Natural killer cell treated with Interleukin-12 subunit alpha and Interleukin-12 subunit beta and Interleukin-15 and Interleukin-18, amount 100 ng/mL, for 72 hours (primary cell): ENCODE results near the gene RAP2C. TPM values are rescaled to one million over a fixed set of nuclear protein-coding genes. Genes with fewer than 3 reads are reported as not detected.

Experiments used
- ATAC-seq, 2 donors: fragments of 150-1000 bp; cut with Tn5 transposase in 1 of 2; sonication (Bioruptor Pico), chemical (Tn5 transposase) in 1 of 2; 2 replicates each; pipeline ENCODE4 v1.10.0; 2021
- DNase-seq: peaks from one replicate; pipeline ENCODE4 v3.0.0; 2022; ENCODE audit warnings: low spot score
- H3K27ac Mint-ChIP-seq, 2 donors: 1 replicate in 1 of 2; 2 replicates in 1 of 2; pipeline ENCODE4 v1.8.0; 2022; ENCODE audit warnings: mixed read lengths in 2 of 2, mild to moderate bottlenecking in 1 of 2, moderate library complexity in 1 of 2
- H3K27me3 Mint-ChIP-seq, 2 donors: 1 replicate in 1 of 2; 2 replicates in 1 of 2; pipeline ENCODE4 v1.8.0; 2022; ENCODE audit warnings: mixed read lengths in 2 of 2
- H3K36me3 Mint-ChIP-seq: one replicate; pipeline ENCODE4 v1.8.0; 2022; ENCODE audit warnings: mixed read lengths
- H3K4me1 Mint-ChIP-seq, 2 donors: 1 replicate in 1 of 2; 2 replicates in 1 of 2; pipeline ENCODE4 v1.8.0; 2022; ENCODE audit warnings: low read depth in 2 of 2, mixed read lengths in 2 of 2, mild to moderate bottlenecking in 1 of 2
- H3K4me3 Mint-ChIP-seq: one replicate; pipeline ENCODE4 v1.8.0; 2022; ENCODE audit warnings: mixed read lengths
- H3K9me3 Mint-ChIP-seq: 2 replicates; pipeline ENCODE4 v1.8.0; 2022; ENCODE audit warnings: mixed read lengths
- total RNA-seq, 2 donors: library from RNA; stranded (reverse); gene quantifications; one replicate each; pipeline ENCODE4 v1.2.3, GENCODE V29; 2022

Gene RAP2C
- 10 to 100 TPM; 33.7 to 60.5 TPM for total RNA-seq

DNA sequence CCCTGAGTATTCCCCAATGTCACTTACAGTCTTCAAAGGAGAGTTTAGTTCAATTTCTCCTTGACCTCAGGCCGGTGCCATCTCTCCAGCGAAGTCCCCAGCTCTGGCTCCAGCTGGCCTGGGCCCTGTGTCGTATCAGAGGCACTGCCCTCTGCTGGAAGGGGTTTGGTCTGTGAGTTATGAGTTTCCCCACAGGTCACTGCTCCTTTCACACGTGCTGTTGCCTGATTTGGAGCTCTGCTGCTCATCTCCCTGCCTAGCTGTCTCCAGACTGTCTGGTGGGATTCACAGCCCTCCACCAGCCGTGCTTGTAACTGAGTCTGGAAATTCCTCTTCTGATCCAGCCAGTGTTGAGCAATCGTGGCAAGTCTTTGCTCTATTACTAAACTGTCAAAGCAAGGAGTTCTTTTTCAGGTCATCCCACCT, at the start of gene RAP2C:
TSS of gene RAP2C (minus strand) at position 105 of the 426 bp plus-strand sequence. CDS start 2,179 bp downstream, outside the sequence.
- H3K9me3 Mint-ChIP-seq: no peaks in the 10 kb centered on the region
- DNase-seq (peak; percentile 77), ATAC-seq (peak; percentile 50 to 67)
- peaks cover 6% of the 10 kb centered on the region for H3K36me3 Mint-ChIP-seq
- peak within 1 kb of the TSS; percentile 94 for H3K4me3 Mint-ChIP-seq
- no peaks in the 10 kb centered on the region for H3K27me3 Mint-ChIP-seq
- peaks cover 17 to 19% of the 10 kb centered on the region in 2 donors for H3K4me1 Mint-ChIP-seq
- peak within 1 kb of the TSS; percentile 91 to 92 for H3K27ac Mint-ChIP-seq

GRCh38 chrX:132267392-132267791, 48.1 kb upstream of the RAP2C start:
- Mint-ChIP-seq H3K9me3 (no peaks in the 10 kb centered on the region), H3K4me3 (no peak overlapping the region), H3K36me3 (no peaks in the 10 kb centered on the region), H3K27me3 (peaks cover 0 to 7% of the 10 kb centered on the region in 2 donors), H3K27ac (no peak overlapping the region), H3K4me1 (no peaks in the 10 kb centered on the region)
- DNase-seq (no peak), ATAC-seq (no peak)

- DNase-seq (no peak), ATAC-seq (no peak)
- H3K4me3 Mint-ChIP-seq: no peak overlapping the region
- peaks cover 0 to 7% of the 10 kb centered on the region in 2 donors for H3K27me3 Mint-ChIP-seq
- H3K27ac Mint-ChIP-seq: no peak overlapping the region
- no peaks in the 10 kb centered on the region for H3K9me3 Mint-ChIP-seq
- no peaks in the 10 kb centered on the region for H3K4me1 Mint-ChIP-seq
- no peaks in the 10 kb centered on the region for H3K36me3 Mint-ChIP-seq
Measured at GRCh38 chrX:132266583-132267355, 47.5 kb upstream of the RAP2C start.

DNA sequence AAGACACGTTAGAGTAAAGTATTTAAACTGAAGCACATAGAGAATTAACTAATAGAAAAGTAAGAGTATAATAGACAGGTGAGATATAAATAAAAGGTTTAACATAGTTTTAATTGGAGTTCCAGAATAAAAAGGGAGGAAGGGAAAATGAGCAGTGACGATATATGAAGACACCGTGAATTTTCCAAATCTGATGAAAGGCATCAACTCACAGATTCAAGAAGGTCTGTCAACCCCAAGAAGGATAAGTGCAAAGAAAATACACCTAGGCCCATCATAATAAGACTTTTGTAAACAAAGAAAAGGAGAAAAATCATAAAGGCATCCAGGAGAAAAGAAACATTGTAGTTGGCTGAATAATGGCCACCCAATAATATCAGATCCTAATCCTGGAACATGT, 43.9 kb upstream of the RAP2C start:
- no peaks in the 10 kb centered on the region for H3K4me1 Mint-ChIP-seq
- no peaks in the 10 kb centered on the region for H3K36me3 Mint-ChIP-seq
- no peaks in the 10 kb centered on the region for H3K9me3 Mint-ChIP-seq
- no peak for ATAC-seq
- peaks cover 0 to 10% of the 10 kb centered on the region in 2 donors for H3K27me3 Mint-ChIP-seq
- H3K27ac Mint-ChIP-seq: no peak overlapping the region
- no peak for DNase-seq
- no peak overlapping the region for H3K4me3 Mint-ChIP-seq

DNA sequence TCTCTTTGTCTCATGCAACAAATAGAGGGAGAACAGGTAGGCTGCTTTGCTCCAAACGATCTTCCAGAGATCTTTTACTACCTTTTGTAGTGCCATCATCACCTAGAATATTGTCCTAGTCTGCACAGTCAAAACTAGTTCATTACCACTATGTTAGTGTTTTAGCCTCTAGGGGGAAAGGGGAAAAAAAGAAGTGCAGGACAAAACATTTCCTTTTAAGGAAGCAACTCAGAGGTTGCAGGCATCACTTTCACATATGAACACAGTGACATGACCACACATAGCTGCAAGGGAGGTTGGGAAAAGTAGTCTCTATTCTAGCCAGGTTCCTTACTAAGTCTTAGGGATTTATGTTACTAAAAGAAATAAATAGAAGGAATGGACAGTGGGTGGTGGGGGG, 39.3 kb upstream of the RAP2C start:
- Mint-ChIP-seq H3K9me3 (no peaks in the 10 kb centered on the region), H3K27me3 (peaks cover 0 to 13% of the 10 kb centered on the region in 2 donors), H3K27ac (no peak overlapping the region), H3K4me1 (no peaks in the 10 kb centered on the region), H3K4me3 (no peak overlapping the region), H3K36me3 (no peaks in the 10 kb centered on the region)
- DNase-seq (no peak), ATAC-seq (no peak)

GRCh38 chrX:132257116-132257515, 37.9 kb upstream of the RAP2C start:
- H3K27ac Mint-ChIP-seq: no peak overlapping the region
- DNase-seq (no peak), ATAC-seq (no peak)
- no peaks in the 10 kb centered on the region for H3K36me3 Mint-ChIP-seq
- H3K9me3 Mint-ChIP-seq: no peaks in the 10 kb centered on the region
- H3K27me3 Mint-ChIP-seq: peaks cover 0 to 16% of the 10 kb centered on the region in 2 donors
- no peaks in the 10 kb centered on the region for H3K4me1 Mint-ChIP-seq
- no peak overlapping the region for H3K4me3 Mint-ChIP-seq

DNA sequence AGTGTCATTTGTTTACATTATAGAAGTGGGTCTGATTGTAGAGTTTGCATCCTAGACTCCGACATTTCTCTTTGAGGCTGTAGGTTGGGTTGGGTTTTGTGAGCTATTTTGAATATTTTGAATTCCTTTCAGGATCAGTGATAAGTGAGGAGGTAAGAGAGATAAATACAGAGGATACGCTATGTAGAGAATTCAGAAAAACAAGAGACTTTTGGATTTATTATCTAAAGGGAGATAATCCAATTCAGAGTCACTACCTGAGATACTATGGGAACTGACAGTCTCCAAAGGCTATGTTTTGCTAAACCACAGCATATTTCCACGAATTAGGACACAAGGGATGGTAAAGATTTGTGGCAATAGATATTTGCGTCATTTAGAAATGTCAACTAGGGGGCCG, 16.9 kb upstream of the RAP2C start:
- Mint-ChIP-seq H3K9me3 (no peaks in the 10 kb centered on the region), H3K36me3 (no peaks in the 10 kb centered on the region), H3K4me3 (no peak overlapping the region), H3K27ac (no peak overlapping the region), H3K4me1 (peaks cover 0 to 5% of the 10 kb centered on the region in 2 donors), H3K27me3 (peaks cover 0 to 6% of the 10 kb centered on the region in 2 donors)
- no peak for ATAC-seq
- DNase-seq: no peak

DNA sequence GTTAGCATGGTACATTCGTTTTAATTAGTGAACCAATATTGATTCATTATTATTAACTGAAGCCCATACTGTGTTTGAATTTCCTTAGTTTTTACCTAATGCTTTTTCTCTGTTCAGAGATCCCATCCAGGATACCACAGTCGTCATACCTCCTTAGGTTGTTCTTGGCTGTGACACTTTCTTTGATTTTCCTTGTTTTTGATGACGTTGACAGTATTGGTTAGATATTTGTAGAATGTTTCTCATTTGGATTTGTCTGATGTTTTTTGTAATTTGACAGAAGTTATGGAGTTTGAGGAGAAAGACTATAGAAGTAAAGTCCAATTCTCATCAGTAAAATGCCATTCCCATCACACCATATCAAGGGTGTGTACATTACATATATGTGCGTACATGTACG, 16.2 kb upstream of the RAP2C start:
- Mint-ChIP-seq H3K9me3 (no peaks in the 10 kb centered on the region), H3K4me1 (peaks cover 0 to 5% of the 10 kb centered on the region in 2 donors), H3K4me3 (no peak overlapping the region), H3K36me3 (no peaks in the 10 kb centered on the region), H3K27me3 (peaks cover 0 to 2% of the 10 kb centered on the region in 2 donors), H3K27ac (no peak overlapping the region)
- DNase-seq: no peak
- ATAC-seq: no peak

DNA sequence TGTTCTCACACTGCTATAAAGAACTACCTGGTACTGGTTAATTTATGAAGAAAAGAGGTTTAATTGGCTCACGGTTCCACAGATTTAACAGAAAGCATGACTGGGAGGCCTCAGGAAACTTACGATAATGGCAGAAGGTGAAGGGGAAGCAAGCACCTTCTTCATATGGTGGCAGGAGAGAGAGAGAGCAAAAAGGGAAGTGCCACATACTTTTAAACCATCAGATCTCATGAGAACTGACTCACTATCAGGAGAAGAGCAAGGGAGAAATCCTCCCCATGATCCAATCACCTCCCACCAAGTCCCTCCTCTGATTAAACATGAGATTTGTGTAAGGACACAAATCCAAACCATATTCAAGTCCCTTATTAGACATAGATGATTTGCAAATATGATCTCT, 12.3 kb upstream of the RAP2C start:
- Mint-ChIP-seq H3K4me1 (peaks cover 0 to 5% of the 10 kb centered on the region in 2 donors), H3K27me3 (peaks cover 0 to 14% of the 10 kb centered on the region in 2 donors), H3K9me3 (no peaks in the 10 kb centered on the region), H3K27ac (no peak overlapping the region), H3K36me3 (no peaks in the 10 kb centered on the region), H3K4me3 (no peak overlapping the region)
- DNase-seq (no peak), ATAC-seq (no peak)

GRCh38 chrX:132227383-132228112, 8.3 kb upstream of the RAP2C start:
- no peak for DNase-seq
- H3K9me3 Mint-ChIP-seq: no peaks in the 10 kb centered on the region
- H3K36me3 Mint-ChIP-seq: no peaks in the 10 kb centered on the region
- peaks cover 0 to 5% of the 10 kb centered on the region in 2 donors for H3K4me1 Mint-ChIP-seq
- no peak overlapping the region for H3K4me3 Mint-ChIP-seq
- H3K27me3 Mint-ChIP-seq: peaks cover 0 to 17% of the 10 kb centered on the region in 2 donors
- H3K27ac Mint-ChIP-seq: no peak overlapping the region
- no peak for ATAC-seq

GRCh38 chrX:132226169-132226568, 6.9 kb upstream of the RAP2C start:
- Mint-ChIP-seq H3K4me1 (no peaks in the 10 kb centered on the region), H3K27ac (no peak overlapping the region), H3K9me3 (no peaks in the 10 kb centered on the region), H3K4me3 (no peak overlapping the region), H3K36me3 (no peaks in the 10 kb centered on the region), H3K27me3 (peaks cover 0 to 17% of the 10 kb centered on the region in 2 donors)
- DNase-seq (no peak), ATAC-seq (no peak)

DNA sequence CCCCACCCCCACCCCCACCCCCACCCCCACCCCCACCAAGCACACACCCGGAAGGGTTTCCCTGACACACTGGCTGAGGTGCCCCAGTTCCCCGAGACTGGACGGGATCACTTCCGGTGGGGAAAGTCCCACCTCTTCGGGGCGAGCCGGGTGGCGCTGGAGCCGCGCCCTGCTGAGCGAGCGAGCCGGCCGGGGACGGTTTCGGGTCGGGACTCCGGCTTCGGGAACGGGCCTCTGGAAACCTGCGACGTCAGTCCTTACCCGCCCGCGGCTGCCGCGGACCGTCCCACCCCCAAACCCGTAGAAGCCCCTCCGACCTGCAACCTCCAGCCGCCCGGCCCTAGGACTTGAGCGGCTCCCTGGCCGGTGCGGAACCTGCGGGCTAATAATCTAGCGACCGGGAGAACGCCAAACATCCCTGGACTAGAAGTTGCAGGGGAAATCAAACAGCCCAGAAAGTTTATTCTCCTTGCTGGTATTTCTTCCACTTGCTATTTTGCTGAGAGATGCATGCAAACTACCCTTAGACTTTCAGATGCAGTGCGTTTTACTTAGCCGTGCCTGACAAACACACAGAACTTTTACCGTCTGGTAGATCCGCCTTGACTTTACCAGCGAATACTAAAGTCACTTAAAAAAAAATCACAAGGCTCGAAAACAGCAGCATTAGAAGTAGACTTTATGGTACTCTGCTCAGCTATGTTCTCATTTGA, 991 bp downstream of the RAP2C start:
- no peaks in the 10 kb centered on the region for H3K9me3 Mint-ChIP-seq
- H3K27me3 Mint-ChIP-seq: no peaks in the 10 kb centered on the region
- DNase-seq (peak; percentile 89), ATAC-seq (peak; percentile 82 to 83)
- peaks cover 11% of the 10 kb centered on the region for H3K36me3 Mint-ChIP-seq
- peak overlapping the region; percentile 94 for H3K4me3 Mint-ChIP-seq
- H3K27ac Mint-ChIP-seq: peak overlapping the region; percentile 91 to 92
- H3K4me1 Mint-ChIP-seq: peaks cover 22% of the 10 kb centered on the region in 2 donors

DNA sequence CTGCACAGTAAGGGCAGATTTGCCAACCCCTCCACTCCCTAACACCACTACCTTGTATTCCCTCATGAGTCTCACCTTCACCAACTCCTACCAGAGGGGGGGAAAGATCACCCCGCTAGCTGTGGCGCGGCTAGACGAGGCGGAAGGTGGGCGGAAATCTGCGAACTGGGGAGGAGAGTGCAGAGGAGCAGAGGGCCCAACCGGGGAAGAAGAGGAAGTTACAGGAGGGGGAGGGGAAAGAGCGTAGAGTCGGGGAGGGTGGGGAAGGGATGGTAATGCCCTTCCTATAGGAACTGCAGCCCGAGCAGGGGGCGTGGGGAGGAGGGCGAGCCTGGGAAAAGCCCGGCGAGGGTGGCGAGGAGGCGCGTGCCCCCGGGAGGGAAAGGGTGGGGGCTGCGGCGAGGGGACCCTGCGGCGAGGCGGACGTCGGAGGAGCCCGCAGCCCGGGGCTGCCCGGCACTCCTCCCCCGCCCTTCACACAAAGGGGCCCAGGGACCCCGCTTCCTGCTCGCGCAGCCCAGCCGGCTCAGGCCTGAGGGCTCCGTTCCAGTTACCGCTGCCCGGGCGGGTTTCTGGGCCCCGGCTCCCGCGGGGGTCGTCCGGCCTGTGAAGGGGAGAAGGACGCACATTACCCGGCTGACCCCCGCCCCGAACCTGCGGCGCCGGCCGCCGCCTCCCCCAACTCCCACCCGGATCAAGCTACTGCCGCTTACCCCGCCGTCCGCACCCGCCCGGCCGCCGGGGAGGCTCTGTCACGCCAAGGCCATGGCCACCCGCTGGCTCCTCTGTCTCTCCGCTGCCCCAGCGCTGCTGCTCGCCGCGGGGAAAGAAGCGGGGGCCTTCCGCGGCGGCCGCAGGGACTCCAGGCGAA, 1.8 kb downstream of the RAP2C start:
- H3K4me3 Mint-ChIP-seq: peak overlapping the region; percentile 94
- peaks cover 11% of the 10 kb centered on the region for H3K36me3 Mint-ChIP-seq
- no peaks in the 10 kb centered on the region for H3K27me3 Mint-ChIP-seq
- ATAC-seq (peak; percentile 84 to 87), DNase-seq (peak; percentile 86)
- peaks cover 24 to 26% of the 10 kb centered on the region in 2 donors for H3K4me1 Mint-ChIP-seq
- H3K9me3 Mint-ChIP-seq: no peaks in the 10 kb centered on the region
- peak overlapping the region; percentile 87 to 91 for H3K27ac Mint-ChIP-seq
